Fibroblast of pulmonary artery (primary cell): ENCODE data around the gene CTNNA2.

Experiments
- DNase-seq: peaks from one replicate; pipeline ENCODE4 v3.0.0-alpha.2; 2010; ENCODE audit warnings: low read depth
- H3K4me3 ChIP-seq: replicated peaks from 2 replicates; pipeline ENCODE4 v1.5.1; 2011; ENCODE audit warnings: low read depth, mild to moderate bottlenecking, control low read depth, low read length, moderate library complexity
- CTCF ChIP-seq: IDR thresholded peaks from 2 replicates; pipeline ENCODE4 v1.5.1; 2011; ENCODE audit warnings: mild to moderate bottlenecking, control low read depth, low read length, inconsistent platforms; ENCODE audit errors: missing control alignments

CTNNA2 gene

GRCh38 chr2:79832511-79833234 is 319.8 kb downstream of the CTNNA2 start:
- TF ChIP-seq CTCF, result no peak
- no peak for DNase-seq
- no peak overlapping the region for H3K4me3 ChIP-seq

GRCh38 chr2:79833235-79833878 is 320.5 kb downstream of the CTNNA2 start:
- H3K4me3 ChIP-seq, result no peak overlapping the region
- no peak for TF ChIP-seq CTCF

GRCh38 chr2:79835911-79836310 is 323.1 kb downstream of the CTNNA2 start:
- no peak for DNase-seq

More at GRCh38 chr2:79833235-79833878, 320.5 kb downstream of the CTNNA2 start:
- no peak for DNase-seq

GRCh38 chr2:79844011-79844410 is 331.2 kb downstream of the CTNNA2 start:
- no peak overlapping the region for H3K4me3 ChIP-seq
- no peak for TF ChIP-seq CTCF
- no peak for DNase-seq

More at GRCh38 chr2:79835911-79836310, 323.1 kb downstream of the CTNNA2 start:
- TF ChIP-seq CTCF, result no peak
- no peak overlapping the region for H3K4me3 ChIP-seq

GRCh38 chr2:79846878-79847277 is 334.0 kb downstream of the CTNNA2 start:
- DNase-seq, result no peak
- H3K4me3 ChIP-seq, result no peak overlapping the region
- no peak for TF ChIP-seq CTCF

- no peak for TF ChIP-seq CTCF
- no peak for DNase-seq
- no peak overlapping the region for H3K4me3 ChIP-seq
These were observed 336.4 kb downstream of the CTNNA2 start for GRCh38 chr2:79849241-79849640.
